Stomach smooth muscle (tissue), 2 donors: Measurements from ENCODE around the gene NT5DC4.

ENCODE experiments used
- H3K27ac ChIP-seq: one replicate; pipeline ENCODE4 v1.7.0; 2013; ENCODE audit warnings: mild to moderate bottlenecking, low read length, inconsistent platforms
- H3K27me3 ChIP-seq, 2 donors: one replicate each; pipeline ENCODE4 v1.7.0; 2013; ENCODE audit warnings: low read length in 2 of 2; ENCODE audit not compliant: insufficient read depth in 2 of 2, control insufficient read depth in 1 of 2
- H3K36me3 ChIP-seq, 2 donors: one replicate each; pipeline ENCODE4 v1.7.0; 2013; ENCODE audit warnings: low read length in 2 of 2; ENCODE audit not compliant: control insufficient read depth in 2 of 2, insufficient read depth in 2 of 2
- H3K4me1 ChIP-seq: one replicate; pipeline ENCODE4 v1.7.0; 2013; ENCODE audit warnings: low read length; ENCODE audit not compliant: control insufficient read depth, insufficient read depth
- H3K4me3 ChIP-seq, 2 donors: one replicate each; pipeline ENCODE4 v1.7.0; 2013; ENCODE audit warnings: low read length in 2 of 2
- H3K9ac ChIP-seq, 2 donors: one replicate each; pipeline ENCODE4 v1.7.0; 2013; ENCODE audit warnings: low read length in 2 of 2, mild to moderate bottlenecking in 1 of 2
- H3K9me3 ChIP-seq, 2 donors: one replicate each; pipeline ENCODE4 v1.7.0; 2013; ENCODE audit warnings: low read length in 2 of 2; ENCODE audit not compliant: control insufficient read depth in 2 of 2
- donor health status: healthy.
- donor health status: Pancreatic carcinoma.

Gene NT5DC4

DNA sequence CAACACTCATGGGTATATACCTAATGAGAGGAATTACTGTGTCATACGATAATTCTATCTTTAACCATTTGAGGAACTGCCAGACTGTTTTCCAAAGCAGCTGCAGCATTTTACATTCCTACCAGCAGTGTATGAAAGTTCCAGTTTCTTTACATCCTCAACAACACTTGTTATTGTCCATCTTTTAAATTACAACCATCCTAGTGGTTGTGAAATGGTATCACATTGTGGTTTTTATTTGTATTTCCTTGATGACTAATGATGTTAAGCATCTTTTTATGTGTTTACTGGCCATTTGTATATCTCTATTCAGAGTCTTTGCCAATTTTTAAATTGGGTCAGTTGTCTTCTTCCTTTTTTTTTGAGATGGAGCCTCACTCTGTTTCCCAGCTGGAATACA, 47.6 kb downstream of the NT5DC4 start:
- H3K9ac ChIP-seq, result no peak overlapping the region
- no peak overlapping the region for H3K27ac ChIP-seq
- no peak overlapping the region for H3K4me3 ChIP-seq
- no peaks in the 10 kb centered on the region for H3K27me3 ChIP-seq
- H3K36me3 ChIP-seq, result no peaks in the 10 kb centered on the region
- peaks cover 6% of the 10 kb centered on the region for H3K4me1 ChIP-seq
- H3K9me3 ChIP-seq, result no peaks in the 10 kb centered on the region

DNA sequence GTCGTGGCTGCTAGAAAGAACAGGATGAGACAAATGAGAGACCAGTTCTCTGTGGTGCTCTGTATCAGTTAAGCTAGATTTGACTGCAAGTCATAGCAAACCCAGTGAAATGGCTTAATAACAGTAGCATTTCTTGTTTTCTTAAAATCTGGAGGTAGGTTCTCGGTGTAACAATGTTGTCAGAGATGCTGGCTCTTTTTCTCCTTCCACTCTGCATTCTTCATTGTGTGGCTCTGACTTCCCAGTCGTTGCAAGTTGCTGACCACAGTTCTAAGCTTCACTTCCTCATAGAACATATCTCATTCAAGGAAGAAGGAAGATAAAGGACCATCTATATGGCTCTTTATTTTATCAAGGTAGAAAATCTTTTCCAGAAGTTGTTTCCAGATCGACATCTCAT, 51.5 kb downstream of the NT5DC4 start:
- Histone ChIP-seq H3K9ac (no peak overlapping the region), H3K27me3 (no peaks in the 10 kb centered on the region), H3K27ac (no peak overlapping the region), H3K9me3 (no peaks in the 10 kb centered on the region), H3K36me3 (no peaks in the 10 kb centered on the region), H3K4me3 (no peak overlapping the region), H3K4me1 (no peaks in the 10 kb centered on the region)

DNA sequence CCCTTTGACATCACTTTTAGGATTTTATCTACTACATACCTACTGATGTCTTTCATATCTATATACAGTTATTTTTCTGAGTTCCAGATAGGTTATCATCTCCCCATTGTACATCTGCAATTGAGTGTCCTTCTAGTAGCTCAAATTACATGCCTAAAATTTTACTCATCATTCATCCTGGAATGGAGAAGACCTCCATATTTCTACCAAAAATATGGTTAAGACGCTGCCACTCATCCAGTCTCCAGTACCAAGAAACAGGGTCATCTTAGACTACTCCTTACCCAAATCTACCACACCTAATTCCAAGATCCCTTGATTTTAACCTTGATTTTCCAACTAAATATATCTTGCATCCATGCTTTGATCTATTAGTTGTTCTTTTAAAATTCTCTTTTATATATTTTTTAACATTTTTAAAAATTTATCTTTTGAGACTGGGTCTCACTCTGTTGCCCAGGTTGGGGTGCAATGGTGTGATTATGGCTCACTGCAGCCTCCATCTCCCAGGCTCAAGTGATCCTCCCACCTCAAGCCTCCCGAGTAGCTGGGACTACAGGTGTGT, 52.2 kb downstream of the NT5DC4 start:
- Histone ChIP-seq H3K4me1 (no peaks in the 10 kb centered on the region), H3K27me3 (no peaks in the 10 kb centered on the region), H3K9ac (no peak overlapping the region), H3K36me3 (no peaks in the 10 kb centered on the region), H3K4me3 (no peak overlapping the region), H3K9me3 (no peaks in the 10 kb centered on the region), H3K27ac (no peak overlapping the region)

DNA sequence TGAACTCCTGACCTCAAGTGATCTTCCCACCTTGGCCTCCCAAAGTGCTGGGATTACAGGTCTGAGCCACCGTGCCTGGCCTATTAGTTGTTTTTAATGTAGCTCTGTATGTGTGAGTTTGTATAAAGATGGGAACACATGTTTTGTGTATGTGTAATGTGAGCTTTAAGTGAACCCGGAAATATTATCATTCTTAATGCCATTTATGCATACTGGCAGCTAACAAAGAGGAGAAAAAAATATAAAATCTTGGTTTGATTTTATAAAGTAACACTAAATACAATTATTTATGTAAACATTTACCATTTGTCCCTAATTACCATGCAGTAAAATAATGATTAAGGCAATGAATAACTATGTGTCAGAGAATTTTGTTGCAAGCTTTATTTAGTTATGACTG, 52.7 kb downstream of the NT5DC4 start:
- no peak overlapping the region for H3K9ac ChIP-seq
- no peaks in the 10 kb centered on the region for H3K36me3 ChIP-seq
- H3K27ac ChIP-seq, result no peak overlapping the region
- no peak overlapping the region for H3K4me3 ChIP-seq
- no peaks in the 10 kb centered on the region for H3K27me3 ChIP-seq
- H3K9me3 ChIP-seq, result no peaks in the 10 kb centered on the region
- no peaks in the 10 kb centered on the region for H3K4me1 ChIP-seq

DNA sequence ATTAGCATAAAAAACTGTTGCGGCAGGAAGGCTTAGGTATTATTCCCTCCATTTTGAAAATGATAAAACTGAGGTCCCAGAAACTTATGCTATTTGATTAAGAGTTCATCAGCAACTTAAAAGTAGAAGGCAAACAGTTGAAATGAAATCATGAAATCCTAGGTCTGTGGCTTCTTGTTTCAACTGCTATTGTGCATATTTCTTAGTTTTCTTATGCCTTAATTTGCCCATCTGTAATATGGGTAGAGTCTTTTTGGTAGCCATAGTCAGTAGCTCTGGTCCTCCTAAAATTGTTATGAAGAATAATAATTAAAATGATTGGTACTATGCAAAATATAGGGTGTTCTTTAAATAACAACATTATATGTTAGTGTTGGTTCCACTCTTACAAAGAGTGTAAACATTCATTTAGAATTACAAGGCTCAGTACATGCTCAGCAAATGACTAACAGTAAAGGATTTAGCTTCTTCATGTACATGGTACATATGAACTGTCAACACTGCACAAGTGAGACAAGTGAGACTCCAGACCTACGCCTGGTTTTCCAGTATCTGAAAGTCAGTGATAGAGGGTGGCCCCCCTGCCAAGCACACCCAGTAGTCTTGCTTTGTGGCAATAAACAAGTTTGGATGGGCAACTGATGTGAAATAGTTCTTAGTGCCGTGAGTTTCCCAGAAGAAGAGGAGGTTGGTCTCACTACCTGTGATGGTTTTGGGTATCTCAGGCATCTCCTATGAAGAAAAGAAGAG, 53.9 kb downstream of the NT5DC4 start:
- H3K36me3 ChIP-seq, result no peaks in the 10 kb centered on the region
- H3K27ac ChIP-seq, result no peak overlapping the region
- no peaks in the 10 kb centered on the region for H3K9me3 ChIP-seq
- no peak overlapping the region for H3K4me3 ChIP-seq
- no peak overlapping the region for H3K9ac ChIP-seq
- H3K27me3 ChIP-seq, result no peaks in the 10 kb centered on the region
- no peaks in the 10 kb centered on the region for H3K4me1 ChIP-seq

DNA sequence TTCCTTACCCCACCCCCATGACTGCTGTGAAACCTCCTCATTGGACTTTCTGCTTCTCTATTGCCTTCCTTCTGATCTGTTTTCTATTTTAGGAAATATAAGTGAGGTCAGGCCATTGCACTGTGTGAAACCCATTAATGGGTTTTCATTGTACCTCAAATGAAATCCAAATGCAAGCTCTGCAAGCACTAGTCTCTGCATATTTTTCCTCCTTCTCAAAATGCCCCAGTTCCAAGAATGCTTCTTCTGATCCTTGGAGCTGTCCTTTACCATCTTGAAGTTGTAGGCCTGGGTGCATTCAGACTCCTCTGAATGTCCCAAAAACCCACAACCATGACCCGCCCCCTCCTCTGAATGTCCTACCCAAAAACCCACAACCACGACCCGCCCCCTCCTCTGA, 55.3 kb downstream of the NT5DC4 start:
- H3K4me3 ChIP-seq, result no peak overlapping the region
- H3K9me3 ChIP-seq, result no peaks in the 10 kb centered on the region
- no peak overlapping the region for H3K27ac ChIP-seq
- no peaks in the 10 kb centered on the region for H3K27me3 ChIP-seq
- no peaks in the 10 kb centered on the region for H3K4me1 ChIP-seq
- H3K9ac ChIP-seq, result no peak overlapping the region
- no peaks in the 10 kb centered on the region for H3K36me3 ChIP-seq

DNA sequence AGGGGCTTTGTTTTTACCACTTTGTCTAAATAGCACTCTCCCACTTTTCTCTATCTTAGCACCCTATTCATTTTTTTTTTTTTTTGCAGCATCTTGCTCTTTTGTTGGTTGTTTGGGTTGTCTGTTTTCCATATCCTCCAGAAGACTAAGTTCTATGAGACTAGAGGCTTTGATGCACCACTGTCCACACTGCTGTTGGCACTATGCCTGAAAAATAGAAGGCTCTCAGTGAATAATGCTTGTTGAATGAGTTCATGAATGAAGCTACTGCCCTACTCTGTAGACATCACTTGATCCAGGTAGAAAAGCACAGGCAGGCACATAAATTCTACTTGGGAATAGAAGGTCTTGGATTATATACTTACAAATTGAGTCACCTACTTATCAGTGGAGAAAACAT, 56.2 kb downstream of the NT5DC4 start:
- Histone ChIP-seq H3K4me3 (no peak overlapping the region), H3K9me3 (no peaks in the 10 kb centered on the region), H3K4me1 (no peaks in the 10 kb centered on the region), H3K27ac (no peak overlapping the region), H3K36me3 (no peaks in the 10 kb centered on the region), H3K27me3 (no peaks in the 10 kb centered on the region), H3K9ac (no peak overlapping the region)

DNA sequence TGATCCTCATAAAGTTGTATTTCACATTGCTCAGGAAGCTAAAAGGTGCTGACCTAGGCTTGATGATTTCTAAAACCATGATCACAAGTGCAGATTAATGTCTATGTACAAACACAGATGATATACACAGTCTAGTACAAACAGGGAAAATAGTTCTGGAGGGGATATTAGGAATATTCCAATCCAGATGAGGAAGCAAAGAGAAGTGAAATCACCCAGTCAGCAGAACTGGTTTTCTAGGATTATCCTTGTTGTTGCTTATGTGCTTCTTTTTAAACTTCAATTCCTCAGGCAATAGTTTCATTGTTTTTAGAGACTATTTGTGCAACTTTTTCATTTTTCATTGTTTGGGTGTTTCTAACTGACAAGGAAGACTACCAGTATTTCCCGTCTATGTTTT, 58.8 kb downstream of the NT5DC4 start:
- Histone ChIP-seq H3K27ac (no peak overlapping the region), H3K4me1 (no peaks in the 10 kb centered on the region), H3K9ac (no peak overlapping the region), H3K27me3 (no peaks in the 10 kb centered on the region), H3K4me3 (no peak overlapping the region), H3K36me3 (no peaks in the 10 kb centered on the region), H3K9me3 (no peaks in the 10 kb centered on the region)

DNA sequence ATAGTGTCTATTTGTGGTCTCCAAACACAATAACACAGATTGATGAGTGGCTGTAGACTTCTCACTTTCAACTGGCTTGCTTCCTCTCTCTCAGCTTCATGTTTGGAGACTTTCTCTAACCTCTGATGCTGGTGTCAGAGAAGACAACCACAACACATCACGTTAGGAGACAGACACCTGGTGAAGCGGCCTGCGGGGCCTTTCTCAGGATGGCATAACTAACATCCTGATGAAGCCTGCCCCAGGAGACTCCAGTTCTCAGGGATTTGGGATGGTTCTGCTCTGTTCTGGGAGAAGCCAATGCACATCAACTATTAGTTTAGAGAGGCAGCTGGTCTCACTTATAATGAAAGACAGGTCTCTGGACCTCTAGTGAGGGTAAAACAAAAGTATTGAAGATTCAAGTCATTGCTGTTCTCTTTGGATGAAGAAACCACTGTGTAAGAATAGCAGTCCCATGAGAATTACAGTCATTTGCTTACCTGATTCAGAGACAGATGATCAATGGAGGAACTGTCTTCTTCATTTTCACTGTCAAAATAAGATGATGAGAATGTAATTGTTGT, 61.5 kb downstream of the NT5DC4 start:
- no peak overlapping the region for H3K27ac ChIP-seq
- H3K36me3 ChIP-seq, result no peaks in the 10 kb centered on the region
- no peaks in the 10 kb centered on the region for H3K9me3 ChIP-seq
- H3K27me3 ChIP-seq, result no peaks in the 10 kb centered on the region
- no peak overlapping the region for H3K4me3 ChIP-seq
- H3K9ac ChIP-seq, result no peak overlapping the region
- no peaks in the 10 kb centered on the region for H3K4me1 ChIP-seq

DNA sequence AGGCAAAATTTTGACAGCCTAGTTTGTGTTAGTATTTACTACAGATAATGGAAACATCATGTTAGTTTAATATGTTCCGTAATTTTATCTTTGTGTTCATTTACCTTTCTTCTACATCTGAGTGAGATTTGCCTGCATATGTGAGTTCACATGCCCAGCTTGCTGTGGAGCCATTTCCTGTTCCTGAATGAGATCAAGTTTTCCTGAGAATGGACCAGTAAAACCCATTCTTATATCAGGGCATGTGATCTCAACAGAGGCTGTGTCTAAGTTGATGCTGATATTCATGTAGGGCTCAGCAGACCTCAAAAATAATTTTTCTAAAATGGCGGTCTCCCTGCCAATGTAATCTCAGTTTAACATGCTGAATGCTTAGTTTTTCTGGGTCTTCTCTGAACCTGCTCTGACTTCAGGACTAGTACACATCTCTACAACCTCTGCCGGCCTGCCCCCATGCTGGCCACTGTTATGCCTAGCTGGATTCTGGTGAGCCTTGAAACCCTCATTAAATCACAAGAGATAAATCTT, 62.4 kb downstream of the NT5DC4 start:
- no peaks in the 10 kb centered on the region for H3K9me3 ChIP-seq
- H3K4me3 ChIP-seq, result no peak overlapping the region
- H3K9ac ChIP-seq, result no peak overlapping the region
- no peaks in the 10 kb centered on the region for H3K36me3 ChIP-seq
- H3K27me3 ChIP-seq, result no peaks in the 10 kb centered on the region
- H3K27ac ChIP-seq, result no peak overlapping the region
- H3K4me1 ChIP-seq, result no peaks in the 10 kb centered on the region
